ENCODE measurements around the gene ANGPTL2. TPM values are rescaled to one million over a fixed set of nuclear protein-coding genes. Genes with fewer than 3 reads are reported as not detected.

Gene ANGPTL2
- total RNA-seq, 4 donors from 2014 or later = 17.3 to 21.3 (median 19.8) TPM

DNA sequence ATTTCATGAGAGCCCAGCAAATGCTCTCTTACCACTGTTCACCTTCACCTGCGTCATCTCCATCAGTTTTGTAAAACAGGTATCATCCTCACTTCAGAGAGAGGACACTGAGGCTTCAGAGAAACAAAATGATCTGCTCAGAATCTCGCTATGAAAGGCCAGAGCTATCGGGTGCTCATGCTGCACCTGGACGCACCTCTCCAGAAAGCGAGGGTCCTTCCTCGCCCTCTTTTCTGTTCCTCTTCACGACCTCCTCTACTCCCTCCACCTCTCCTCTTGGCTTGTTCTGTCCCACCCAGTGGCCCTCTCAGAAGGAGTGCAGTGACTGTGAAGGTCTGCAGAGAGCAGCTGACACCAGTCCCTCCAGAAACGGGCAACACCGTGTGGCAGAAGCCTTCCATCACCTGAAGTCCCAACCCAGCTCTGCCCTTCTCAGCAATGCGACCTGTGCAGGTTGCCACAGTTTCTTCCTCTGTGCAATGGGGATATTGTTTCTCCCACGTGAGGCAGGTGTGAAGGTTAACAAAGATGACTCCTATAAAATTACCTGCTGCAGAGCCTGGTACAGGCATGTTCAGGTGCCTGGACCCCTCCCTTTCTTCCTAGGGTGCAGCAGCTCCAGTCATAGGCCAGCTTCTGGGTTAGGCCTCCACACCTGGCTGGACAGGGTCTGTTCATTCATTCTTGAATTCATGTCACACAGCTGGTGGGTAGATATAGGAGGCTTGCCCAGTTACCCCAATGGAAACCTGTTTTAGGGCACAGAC is 45.3 kb upstream of the ANGPTL2 start:
- Histone ChIP-seq H3K27ac (no peak overlapping the region), H3K4me1 (peaks cover 7% of the 10 kb centered on the region), H3K9me3 (no peaks in the 10 kb centered on the region), H3K27me3 (no peaks in the 10 kb centered on the region), H3K4me3 (no peak overlapping the region), H3K36me3 (no peaks in the 10 kb centered on the region)
- TF ChIP-seq, protein P1, sequence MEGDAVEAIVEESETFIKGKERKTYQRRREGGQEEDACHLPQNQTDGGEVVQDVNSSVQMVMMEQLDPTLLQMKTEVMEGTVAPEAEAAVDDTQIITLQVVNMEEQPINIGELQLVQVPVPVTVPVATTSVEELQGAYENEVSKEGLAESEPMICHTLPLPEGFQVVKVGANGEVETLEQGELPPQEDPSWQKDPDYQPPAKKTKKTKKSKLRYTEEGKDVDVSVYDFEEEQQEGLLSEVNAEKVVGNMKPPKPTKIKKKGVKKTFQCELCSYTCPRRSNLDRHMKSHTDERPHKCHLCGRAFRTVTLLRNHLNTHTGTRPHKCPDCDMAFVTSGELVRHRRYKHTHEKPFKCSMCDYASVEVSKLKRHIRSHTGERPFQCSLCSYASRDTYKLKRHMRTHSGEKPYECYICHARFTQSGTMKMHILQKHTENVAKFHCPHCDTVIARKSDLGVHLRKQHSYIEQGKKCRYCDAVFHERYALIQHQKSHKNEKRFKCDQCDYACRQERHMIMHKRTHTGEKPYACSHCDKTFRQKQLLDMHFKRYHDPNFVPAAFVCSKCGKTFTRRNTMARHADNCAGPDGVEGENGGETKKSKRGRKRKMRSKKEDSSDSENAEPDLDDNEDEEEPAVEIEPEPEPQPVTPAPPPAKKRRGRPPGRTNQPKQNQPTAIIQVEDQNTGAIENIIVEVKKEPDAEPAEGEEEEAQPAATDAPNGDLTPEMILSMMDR (IDR thresholded peaks at IDR 0.05) = no peak
- TF ChIP-seq POLR2AphosphoS5 (IDR thresholded peaks at IDR 0.05) (no peak), POLR2A (IDR thresholded peaks at IDR 0.05) (no peak), EP300 (IDR thresholded peaks at IDR 0.05) (no peak)
- DNase-seq (ENCODE audit: low spot score in 2 of 2) = peak in 1 of 2 donors; percentile 11
- WGBS = 94% methylated on average over 11 of the region's 11 CpGs

DNA sequence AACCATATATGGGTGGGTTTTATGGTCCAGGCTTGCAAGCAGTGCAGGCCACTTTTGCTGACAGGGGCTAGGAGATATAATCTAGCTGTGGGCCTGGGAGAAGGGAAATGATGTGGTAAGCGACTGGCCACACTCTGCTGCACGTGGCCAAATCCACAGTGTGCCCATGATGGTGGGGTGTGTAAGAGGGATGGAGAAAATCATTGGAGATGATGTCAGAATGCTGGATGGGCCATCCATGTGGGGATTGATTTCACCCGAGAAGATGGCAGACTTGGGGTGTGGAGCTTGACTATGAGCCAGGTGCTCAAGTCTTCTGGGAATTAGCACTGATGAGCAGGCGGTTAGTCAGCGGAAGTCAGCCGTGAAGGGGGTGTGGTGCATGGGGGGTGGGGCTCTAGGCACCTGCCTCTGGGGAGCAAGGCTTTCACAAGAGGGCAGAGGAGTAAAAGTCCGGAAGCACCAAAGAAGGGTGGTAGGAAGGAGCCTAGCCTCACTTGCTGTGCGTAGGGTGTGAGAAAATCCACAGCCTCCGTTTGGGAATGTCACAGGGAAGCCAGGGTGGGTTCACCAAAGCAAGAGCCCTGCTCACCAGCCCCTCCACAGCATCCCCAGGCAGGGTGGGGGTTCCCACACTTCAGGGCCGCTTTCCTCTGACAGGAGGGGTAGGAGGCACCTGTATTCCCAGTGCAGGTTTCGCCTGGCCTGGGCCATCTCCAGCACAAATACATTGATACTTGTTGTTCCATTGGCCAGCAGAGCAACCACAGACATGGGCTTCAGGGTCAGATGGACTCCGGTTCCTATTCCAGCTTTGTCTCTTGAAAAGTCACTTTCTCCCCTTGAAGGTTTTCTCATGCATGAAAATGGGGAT is 44.5 kb upstream of the ANGPTL2 start:
- H3K9me3 ChIP-seq = no peaks in the 10 kb centered on the region
- peaks cover 15% of the 10 kb centered on the region for H3K4me1 ChIP-seq
- TF ChIP-seq POLR2A (IDR thresholded peaks at IDR 0.05) (no peak), POLR2AphosphoS5 (IDR thresholded peaks at IDR 0.05) (no peak), EP300 (IDR thresholded peaks at IDR 0.05) (no peak)
- TF ChIP-seq, protein P1 (IDR thresholded peaks at IDR 0.05) = no peak
- peak in 1 of 2 donors; percentile 44 for DNase-seq (ENCODE audit: low spot score in 2 of 2)
- no peak overlapping the region for H3K4me3 ChIP-seq
- no peaks in the 10 kb centered on the region for H3K36me3 ChIP-seq
- no peaks in the 10 kb centered on the region for H3K27me3 ChIP-seq
- WGBS = 77% methylated on average over 11 of the region's 12 CpGs
- H3K27ac ChIP-seq = no peak overlapping the region

DNA sequence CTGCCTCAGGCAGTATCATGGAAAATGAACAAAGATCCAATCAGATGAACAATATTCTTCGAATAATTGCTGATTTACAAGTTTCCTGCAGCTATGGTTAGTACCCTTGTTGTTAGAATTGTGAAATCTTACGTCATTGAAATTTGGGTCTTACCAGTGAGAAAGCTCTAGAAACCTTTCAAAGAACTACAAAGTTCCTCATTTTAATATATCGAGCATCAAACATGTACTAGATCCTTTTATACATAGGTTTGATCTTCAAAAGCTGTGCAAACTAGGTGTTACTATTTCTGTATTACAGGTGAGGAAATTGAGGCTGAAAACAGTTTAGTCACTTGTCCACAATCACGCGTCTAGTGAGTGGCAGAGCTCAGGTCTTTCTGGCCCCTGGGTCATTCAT is 43.7 kb upstream of the ANGPTL2 start:
- no peaks in the 10 kb centered on the region for H3K36me3 ChIP-seq
- TF ChIP-seq EP300 (IDR thresholded peaks at IDR 0.05) (no peak), POLR2A (IDR thresholded peaks at IDR 0.05) (no peak), POLR2AphosphoS5 (IDR thresholded peaks at IDR 0.05) (no peak)
- TF ChIP-seq, protein P1 (IDR thresholded peaks at IDR 0.05) = no peak
- no peaks in the 10 kb centered on the region for H3K27me3 ChIP-seq
- DNase-seq (ENCODE audit: low spot score in 2 of 2) = no peak
- no peak overlapping the region for H3K27ac ChIP-seq
- H3K4me3 ChIP-seq = no peak overlapping the region
- 79% methylated on average over 5 of the region's 5 CpGs for WGBS
- peaks cover 22% of the 10 kb centered on the region for H3K4me1 ChIP-seq
- H3K9me3 ChIP-seq = no peaks in the 10 kb centered on the region

DNA sequence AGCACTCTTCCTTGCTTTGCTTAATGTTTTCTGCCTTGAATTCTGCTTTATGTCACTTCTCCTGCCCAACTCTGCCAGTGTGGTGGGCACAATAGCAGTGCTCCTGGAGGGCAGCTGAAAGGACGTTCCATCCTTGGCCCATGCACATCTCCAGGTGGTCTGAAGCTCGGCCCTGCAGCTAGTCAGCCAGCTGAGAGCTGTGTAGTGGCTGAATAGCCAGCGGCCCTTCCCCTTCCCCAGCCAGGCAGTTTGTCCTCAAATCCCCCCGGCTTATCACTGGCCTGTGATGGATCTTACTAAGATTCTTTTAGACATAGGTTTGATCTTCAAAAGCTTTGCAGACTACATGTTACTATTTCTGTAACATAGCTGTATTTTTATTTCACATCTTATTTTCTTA is 42.7 kb upstream of the ANGPTL2 start:
- H3K27me3 ChIP-seq = no peaks in the 10 kb centered on the region
- TF ChIP-seq, protein P1 (IDR thresholded peaks at IDR 0.05) = no peak
- no peak for TF ChIP-seq EP300 (IDR thresholded peaks at IDR 0.05)
- TF ChIP-seq POLR2AphosphoS5 (IDR thresholded peaks at IDR 0.05) = no peak
- no peak for TF ChIP-seq POLR2A (IDR thresholded peaks at IDR 0.05)
- DNase-seq (ENCODE audit: low spot score in 2 of 2) = no peak
- WGBS = 100% methylated on average over 4 of the region's 4 CpGs
- no peaks in the 10 kb centered on the region for H3K36me3 ChIP-seq
- no peaks in the 10 kb centered on the region for H3K9me3 ChIP-seq
- peaks cover 22% of the 10 kb centered on the region for H3K4me1 ChIP-seq
- no peak overlapping the region for H3K27ac ChIP-seq
- H3K4me3 ChIP-seq = no peak overlapping the region

DNA sequence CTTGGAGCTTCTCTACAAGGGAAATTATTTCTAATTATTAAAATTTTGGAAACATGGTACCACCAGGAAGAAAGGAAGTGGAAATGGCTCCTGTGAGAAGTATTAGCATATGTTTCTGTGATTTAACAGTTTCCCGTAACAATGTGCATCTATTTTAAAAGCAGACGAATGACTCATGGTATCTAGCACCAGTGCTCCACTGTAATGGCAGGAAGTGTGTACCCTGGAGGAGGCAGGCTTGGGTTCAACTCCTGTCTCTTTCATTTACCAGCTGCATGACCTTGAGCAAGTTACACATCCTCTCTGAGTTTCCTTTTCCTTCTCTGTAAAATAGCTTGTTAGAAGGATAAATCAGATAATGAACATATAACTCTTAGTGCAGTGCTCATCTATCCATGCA is 41.0 kb upstream of the ANGPTL2 start:
- TF ChIP-seq POLR2AphosphoS5 (IDR thresholded peaks at IDR 0.05) (no peak), POLR2A (IDR thresholded peaks at IDR 0.05) (no peak), EP300 (IDR thresholded peaks at IDR 0.05) (no peak)
- TF ChIP-seq, protein P1 (IDR thresholded peaks at IDR 0.05) = no peak
- Histone ChIP-seq H3K9me3 (no peaks in the 10 kb centered on the region), H3K36me3 (no peaks in the 10 kb centered on the region), H3K4me1 (peaks cover 22% of the 10 kb centered on the region), H3K4me3 (no peak overlapping the region), H3K27me3 (no peaks in the 10 kb centered on the region), H3K27ac (no peak overlapping the region)
- DNase-seq (ENCODE audit: low spot score in 2 of 2) = no peak
- 40% methylated on average over 2 of the region's 2 CpGs for WGBS
